PFSK-1 (cell line): ENCODE measurements around the gene ADIRF.

ENCODE experiments used
- FOXP2 ChIP-seq: optimal IDR thresholded peaks from 2 replicates; pipeline ENCODE3; 2011; ENCODE audit warnings: borderline replicate concordance, control low read depth, inconsistent platforms; ENCODE audit not compliant: insufficient read depth; ENCODE audit errors: extremely low read length, extremely low read depth
- POLR2AphosphoS5 ChIP-seq: IDR thresholded peaks from 2 replicates; pipeline ENCODE4 v1.6.1; 2012; ENCODE audit warnings: low read depth, mild to moderate bottlenecking, control low read depth, low read length, moderate library complexity
- SIN3A ChIP-seq: IDR thresholded peaks from 2 replicates; pipeline ENCODE4 v1.6.1; 2012; ENCODE audit warnings: mild to moderate bottlenecking, low read length, moderate library complexity, borderline replicate concordance; ENCODE audit not compliant: insufficient read depth
- TAF1 ChIP-seq: IDR thresholded peaks from 2 replicates; pipeline ENCODE4 v1.6.1; 2012; ENCODE audit warnings: low read length, control low read depth, borderline replicate concordance; ENCODE audit not compliant: insufficient read depth
- TF ChIP-seq, protein P1 (sequence below), 2 experiments: IDR thresholded peaks; 2 replicates each; pipeline versions ENCODE4 v1.6.1 to v1.8.0; 2011 to 2012; ENCODE audit warnings: low read depth in 2 of 2, low read length in 2 of 2, control low read depth in 1 of 2, inconsistent platforms in 1 of 2, mild to moderate bottlenecking in 1 of 2, moderate library complexity in 1 of 2; ENCODE audit not compliant: insufficient read depth in 1 of 2

- TF ChIP-seq POLR2AphosphoS5 (no peak), TAF1 (no peak), SIN3A (no peak), FOXP2 (no peak)
- TF ChIP-seq, protein P1, sequence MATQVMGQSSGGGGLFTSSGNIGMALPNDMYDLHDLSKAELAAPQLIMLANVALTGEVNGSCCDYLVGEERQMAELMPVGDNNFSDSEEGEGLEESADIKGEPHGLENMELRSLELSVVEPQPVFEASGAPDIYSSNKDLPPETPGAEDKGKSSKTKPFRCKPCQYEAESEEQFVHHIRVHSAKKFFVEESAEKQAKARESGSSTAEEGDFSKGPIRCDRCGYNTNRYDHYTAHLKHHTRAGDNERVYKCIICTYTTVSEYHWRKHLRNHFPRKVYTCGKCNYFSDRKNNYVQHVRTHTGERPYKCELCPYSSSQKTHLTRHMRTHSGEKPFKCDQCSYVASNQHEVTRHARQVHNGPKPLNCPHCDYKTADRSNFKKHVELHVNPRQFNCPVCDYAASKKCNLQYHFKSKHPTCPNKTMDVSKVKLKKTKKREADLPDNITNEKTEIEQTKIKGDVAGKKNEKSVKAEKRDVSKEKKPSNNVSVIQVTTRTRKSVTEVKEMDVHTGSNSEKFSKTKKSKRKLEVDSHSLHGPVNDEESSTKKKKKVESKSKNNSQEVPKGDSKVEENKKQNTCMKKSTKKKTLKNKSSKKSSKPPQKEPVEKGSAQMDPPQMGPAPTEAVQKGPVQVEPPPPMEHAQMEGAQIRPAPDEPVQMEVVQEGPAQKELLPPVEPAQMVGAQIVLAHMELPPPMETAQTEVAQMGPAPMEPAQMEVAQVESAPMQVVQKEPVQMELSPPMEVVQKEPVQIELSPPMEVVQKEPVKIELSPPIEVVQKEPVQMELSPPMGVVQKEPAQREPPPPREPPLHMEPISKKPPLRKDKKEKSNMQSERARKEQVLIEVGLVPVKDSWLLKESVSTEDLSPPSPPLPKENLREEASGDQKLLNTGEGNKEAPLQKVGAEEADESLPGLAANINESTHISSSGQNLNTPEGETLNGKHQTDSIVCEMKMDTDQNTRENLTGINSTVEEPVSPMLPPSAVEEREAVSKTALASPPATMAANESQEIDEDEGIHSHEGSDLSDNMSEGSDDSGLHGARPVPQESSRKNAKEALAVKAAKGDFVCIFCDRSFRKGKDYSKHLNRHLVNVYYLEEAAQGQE (IDR thresholded peaks at IDR 0.05; ENCODE audit: insufficient read depth in 1 of 2, low read depth in 2 of 2, low read length in 2 of 2) = no peak
Measured at GRCh38 chr10:86957471-86958115, 10.7 kb upstream of the ADIRF start, which contains the start of gene MMRN2.
